Left cardiac atrium (tissue), 4 donors: ENCODE data around the gene SLC17A7. TPM values are rescaled to one million over a fixed set of nuclear protein-coding genes. Genes with fewer than 3 reads are reported as not detected.

Experiments
- ATAC-seq, 2 donors: fragments of 200-7000 bp; cut with Tn5 transposase; one replicate each; pipeline ENCODE4 v1.9.1; 2020; ENCODE audit warnings: mild to moderate bottlenecking in 2 of 2, moderate library complexity in 2 of 2
- DNase-seq: peaks from one replicate; pipeline ENCODE4 v3.0.0-alpha.2; 2020
- intact Hi-C, 2 donors: fragments of 100-400 bp; cut with DNase I; formaldehyde crosslinking; loops; one replicate each; pipeline versions ENCODE4 v1.14.1 to v1.15.1; 2022 to 2023
- total RNA-seq, 2 donors: library from RNA; stranded (reverse); fragmentation: NEBNext Ultra II Directional; extraction: Animal tissue kit (Norgen Biotek cat#: 25700); gene quantifications; one replicate each; pipeline ENCODE4 v1.2.1, GENCODE V29; 2021
- donor health status: DM: no; HTN: yes; CAD: no.
- donor health status: DM: no; HTN: yes; CAD: no; lungs with severe emphysema.
- donor health status: DM: yes; HTN: yes; CAD: no.
- donor health status: Dilated cardiomyopathy.

SLC17A7 gene
- total RNA-seq, 2 donors from 2014 or later = 1.7 to 2.5 TPM

GRCh38 chr19:49420227-49420626 lies 21.1 kb downstream of the SLC17A7 start:
- DNase-seq (no peak), ATAC-seq (no peak)
- intact Hi-C loops = no loop called here

GRCh38 chr19:49419173-49419572 lies 22.2 kb downstream of the SLC17A7 start:
- ATAC-seq (no peak), DNase-seq (no peak)
- intact Hi-C loops = loop anchor here in 1 of 2 donors (10.0 kb wide), 1 partner anchor 134 kb away; no protein-coding TSS in a partner anchor

DNA sequence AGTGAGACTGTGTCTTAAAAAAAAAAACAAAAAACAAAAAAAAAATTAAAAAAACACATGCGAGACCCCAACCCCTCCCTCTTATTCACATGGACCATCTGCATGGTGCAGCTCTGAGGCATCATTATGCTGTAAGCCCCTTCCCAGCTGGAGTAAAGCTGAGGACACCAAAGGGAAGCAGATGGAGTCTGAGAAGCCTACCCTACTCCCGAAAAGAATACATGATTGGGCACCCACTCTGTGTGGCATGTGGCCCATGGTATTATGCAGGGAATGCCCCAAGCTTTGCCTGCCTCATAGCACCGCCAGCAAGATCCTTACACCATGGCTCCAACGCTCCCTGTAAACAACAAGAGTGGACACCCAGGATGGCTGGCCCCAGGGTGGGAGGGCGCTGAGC lies 22.8 kb downstream of the SLC17A7 start:
- no peak for DNase-seq
- no peak for ATAC-seq
- intact Hi-C loops = loop anchor here in 1 of 2 donors (10.0 kb wide), 1 partner anchor 134 kb away; no protein-coding TSS in a partner anchor

GRCh38 chr19:49417088-49417487 lies 24.2 kb downstream of the SLC17A7 start:
- intact Hi-C loops = loop anchor here in 1 of 2 donors (10.0 kb wide), 1 partner anchor 132 kb away; no protein-coding TSS in a partner anchor
- DNase-seq = no peak
- ATAC-seq = no peak

- no peak for DNase-seq
- intact Hi-C loops = loop anchor here in 1 of 2 donors (10.0 kb wide), 1 partner anchor 131 kb away; no protein-coding TSS in a partner anchor
- ATAC-seq = no peak
Observed at GRCh38 chr19:49415810-49416200, 25.5 kb downstream of the SLC17A7 start.

- DNase-seq = no peak
- peak in 1 of 2 donors; percentile 41 for ATAC-seq
- intact Hi-C loops = loop anchor here in 1 of 2 donors (10.0 kb wide), 1 partner anchor 130 kb away; no protein-coding TSS in a partner anchor
Observed at GRCh38 chr19:49415102-49415809, 26.1 kb downstream of the SLC17A7 start.

GRCh38 chr19:49414256-49414655 lies 27.1 kb downstream of the SLC17A7 start:
- intact Hi-C loops = loop anchor here in 1 of 2 donors (10.0 kb wide), 1 partner anchor 129 kb away; no protein-coding TSS in a partner anchor
- no peak for ATAC-seq
- no peak for DNase-seq

DNA sequence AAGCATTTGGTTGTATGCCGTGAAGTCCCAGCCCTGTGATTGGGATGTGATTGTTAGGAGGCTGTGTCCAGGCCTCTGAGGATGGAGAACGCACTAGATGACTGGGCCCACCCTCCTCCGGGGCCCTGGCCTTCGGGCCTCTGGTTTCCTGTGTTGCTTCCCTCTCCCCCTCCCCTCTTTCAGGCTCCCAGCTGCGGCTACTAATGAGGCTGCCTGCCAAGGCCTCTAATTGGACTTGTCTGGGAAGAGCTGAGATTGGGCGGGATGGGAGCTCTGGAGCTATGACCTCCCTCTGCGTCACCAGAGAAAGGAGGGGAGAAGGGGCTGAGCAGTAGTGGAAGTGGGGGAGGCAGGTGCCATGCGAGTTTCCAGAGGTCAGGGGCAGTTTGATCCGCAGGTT lies 28.0 kb downstream of the SLC17A7 start:
- DNase-seq (no peak), ATAC-seq (no peak)
- intact Hi-C loops = loop anchor here in 1 of 2 donors (10.0 kb wide), 1 partner anchor 129 kb away; no protein-coding TSS in a partner anchor

GRCh38 chr19:49411681-49412326 lies 29.5 kb downstream of the SLC17A7 start:
- no peak for ATAC-seq
- intact Hi-C loops = loop anchor here in 1 of 2 donors (10.0 kb wide), 1 partner anchor 127 kb away; no protein-coding TSS in a partner anchor
- DNase-seq = no peak

- no peak for DNase-seq
- no peak for ATAC-seq
- intact Hi-C loops = loop anchor here in 1 of 2 donors (10.0 kb wide), 1 partner anchor 125 kb away; no protein-coding TSS in a partner anchor
Observed at GRCh38 chr19:49409441-49410029, 31.8 kb downstream of the SLC17A7 start.

GRCh38 chr19:49408816-49409440 lies 32.4 kb downstream of the SLC17A7 start:
- intact Hi-C loops = no loop called here
- DNase-seq (no peak), ATAC-seq (no peak)

GRCh38 chr19:49407482-49408015 lies 33.8 kb downstream of the SLC17A7 start:
- no peak for DNase-seq
- ATAC-seq = no peak
- intact Hi-C loops = no loop called here

DNA sequence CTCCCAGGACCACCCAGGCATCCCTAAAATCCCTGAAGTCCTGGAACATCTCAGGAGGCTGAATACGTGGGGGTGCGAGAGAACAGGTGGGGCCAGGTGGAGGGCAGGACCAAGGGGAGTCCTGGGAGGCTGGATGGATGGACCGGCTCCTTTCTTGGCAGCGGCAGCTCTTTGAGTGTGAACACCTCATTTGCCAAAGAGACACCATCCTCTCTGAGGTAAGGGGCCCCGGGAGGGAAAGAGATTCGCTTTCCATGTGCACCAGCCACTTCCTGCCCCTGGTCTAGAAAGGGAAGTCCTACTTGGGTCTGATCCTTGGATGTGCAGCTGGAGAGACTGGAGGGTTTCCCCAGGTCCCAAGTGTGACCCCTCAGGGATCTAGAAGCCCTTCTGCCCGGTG lies 34.2 kb downstream of the SLC17A7 start:
- DNase-seq = no peak
- no peak for ATAC-seq
- intact Hi-C loops = no loop called here

- ATAC-seq = no peak
- intact Hi-C loops = no loop called here
- DNase-seq = no peak
Observed at GRCh38 chr19:49403404-49404187, 37.7 kb downstream of the SLC17A7 start.

- intact Hi-C loops = no loop called here
- no peak for ATAC-seq
Observed at GRCh38 chr19:49400029-49400428, 41.3 kb downstream of the SLC17A7 start.

GRCh38 chr19:49398931-49399330 lies 42.4 kb downstream of the SLC17A7 start:
- DNase-seq = no peak
- intact Hi-C loops = no loop called here
- no peak for ATAC-seq

More at GRCh38 chr19:49400029-49400428, 41.3 kb downstream of the SLC17A7 start:
- no peak for DNase-seq

GRCh38 chr19:49398001-49398615 lies 43.2 kb downstream of the SLC17A7 start:
- DNase-seq (no peak), ATAC-seq (no peak)
- intact Hi-C loops = no loop called here
